ENCODE results near the gene TAMM41. TPM values are rescaled to one million over a fixed set of nuclear protein-coding genes. Genes with fewer than 3 reads are reported as not detected.

Gene TAMM41
- total and polyA plus RNA-seq, 10 donors = 10.4 to 33.9 (median 21.5) TPM

- H3K27me3 ChIP-seq (replicated peaks in 1 of 7) = no peaks in the 10 kb centered on the region
- TF ChIP-seq CTCF (IDR thresholded peaks at IDR 0.05 in 8 of 11, conservative IDR thresholded peaks at IDR 0.05 in 3 of 11) = no peak
- no peak for TF ChIP-seq POLR2A (IDR thresholded peaks at IDR 0.05)
- no peak for TF ChIP-seq POLR2AphosphoS5 (IDR thresholded peaks at IDR 0.05)
- intact Hi-C loops (cut with DNase I; ENCODE audit: low total_unique reads) = loop anchor here (5.0 kb wide), 1 partner anchor 153 kb away; no protein-coding TSS in a partner anchor
- H3K4me1 ChIP-seq = no peaks in the 10 kb centered on the region
- H3K27ac ChIP-seq = no peak overlapping the region
- H3K9me3 ChIP-seq = peaks cover 0 to 9% (median 7%) of the 10 kb centered on the region in 8 donors
- WGBS, 5 donors = 93 to 98% (median 93%) methylated on average over 7 of the region's 7 CpGs
- H3K36me3 ChIP-seq = peaks cover 4 to 87% (median 58%) of the 10 kb centered on the region in 6 donors
- no peak overlapping the region for H3K4me3 ChIP-seq
- DNase-seq = no peak
Measured at GRCh38 chr3:11805716-11806115, 41.0 kb downstream of the TAMM41 start.

DNA sequence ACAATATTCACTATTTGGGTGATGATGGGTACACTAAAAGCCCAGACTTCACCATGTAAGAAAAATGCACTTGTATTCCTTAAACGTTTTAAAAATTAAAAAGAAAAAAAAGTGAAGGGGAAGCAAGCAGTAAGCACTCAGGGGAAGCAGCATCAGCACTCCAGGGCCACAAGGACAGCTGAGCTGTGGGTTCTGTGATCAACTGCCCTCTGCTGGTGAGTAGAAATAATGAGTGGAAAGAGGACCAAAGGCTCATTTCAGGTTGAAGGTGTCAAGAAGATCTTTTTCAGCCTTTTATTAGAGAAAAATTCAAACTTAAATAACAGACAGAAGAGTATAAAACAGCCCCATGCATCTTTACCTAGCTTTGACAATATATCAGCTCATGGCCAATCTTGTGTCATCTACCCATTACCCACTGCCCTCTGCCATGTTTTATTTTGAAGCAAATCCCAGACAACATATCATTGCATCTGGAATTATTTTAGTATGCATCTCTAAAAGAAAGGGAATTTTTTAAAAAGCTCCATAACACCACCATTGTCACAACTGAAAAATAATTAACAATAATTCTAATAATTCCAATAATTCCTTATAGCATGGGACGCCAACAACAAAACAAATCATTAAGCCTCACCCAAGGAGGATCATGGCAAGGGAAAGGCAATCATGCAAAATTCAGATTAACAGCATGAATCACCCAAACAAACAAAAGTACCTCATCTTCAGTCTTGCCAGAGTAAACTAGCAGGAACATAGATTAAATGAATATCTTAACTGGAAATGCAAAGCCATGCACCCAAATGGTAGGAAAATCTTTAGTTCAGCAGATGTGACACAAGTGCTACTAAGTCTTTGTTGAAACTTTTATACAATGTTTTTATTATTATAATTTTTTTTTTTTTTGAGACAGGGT lies 42.5 kb downstream of the TAMM41 start:
- H3K4me1 ChIP-seq = no peaks in the 10 kb centered on the region
- H3K27me3 ChIP-seq (replicated peaks in 1 of 7) = no peaks in the 10 kb centered on the region
- H3K4me3 ChIP-seq = no peak overlapping the region
- H3K36me3 ChIP-seq = peaks cover 4 to 87% (median 55%) of the 10 kb centered on the region in 6 donors
- 48 to 52% (median 50%) methylated on average over 2 of the region's 2 CpGs for WGBS, 5 donors
- no peak for DNase-seq
- no peak overlapping the region for H3K27ac ChIP-seq
- intact Hi-C loops (cut with DNase I; ENCODE audit: low total_unique reads) = loop anchor here (5.0 kb wide), 1 partner anchor 427 kb away; no protein-coding TSS in a partner anchor
- peaks cover 0 to 23% (median 18%) of the 10 kb centered on the region in 8 donors for H3K9me3 ChIP-seq
- TF ChIP-seq CTCF (IDR thresholded peaks at IDR 0.05 in 8 of 11, conservative IDR thresholded peaks at IDR 0.05 in 3 of 11) (peak; percentile 38 to 72 (median 63)), POLR2AphosphoS5 (IDR thresholded peaks at IDR 0.05) (no peak)

GRCh38 chr3:11799791-11800190 lies 46.9 kb downstream of the TAMM41 start:
- no peak for DNase-seq
- peaks cover 0 to 89% (median 50%) of the 10 kb centered on the region in 6 donors for H3K36me3 ChIP-seq
- TF ChIP-seq CTCF (IDR thresholded peaks at IDR 0.05 in 8 of 11, conservative IDR thresholded peaks at IDR 0.05 in 3 of 11) (no peak), POLR2AphosphoS5 (IDR thresholded peaks at IDR 0.05) (no peak), POLR2A (IDR thresholded peaks at IDR 0.05) (no peak)
- H3K4me3 ChIP-seq = no peak overlapping the region
- intact Hi-C loops (cut with DNase I; ENCODE audit: low total_unique reads) = loop anchor here (5.0 kb wide), 1 partner anchor 422 kb away; no protein-coding TSS in a partner anchor
- WGBS, 5 donors = 91 to 100% (median 96%) methylated on average over 1 of the region's 1 CpG
- peaks cover 0 to 32% (median 19%) of the 10 kb centered on the region in 8 donors for H3K9me3 ChIP-seq
- H3K27me3 ChIP-seq (replicated peaks in 1 of 7) = no peaks in the 10 kb centered on the region
- H3K27ac ChIP-seq = no peak overlapping the region
- H3K4me1 ChIP-seq = no peaks in the 10 kb centered on the region

DNA sequence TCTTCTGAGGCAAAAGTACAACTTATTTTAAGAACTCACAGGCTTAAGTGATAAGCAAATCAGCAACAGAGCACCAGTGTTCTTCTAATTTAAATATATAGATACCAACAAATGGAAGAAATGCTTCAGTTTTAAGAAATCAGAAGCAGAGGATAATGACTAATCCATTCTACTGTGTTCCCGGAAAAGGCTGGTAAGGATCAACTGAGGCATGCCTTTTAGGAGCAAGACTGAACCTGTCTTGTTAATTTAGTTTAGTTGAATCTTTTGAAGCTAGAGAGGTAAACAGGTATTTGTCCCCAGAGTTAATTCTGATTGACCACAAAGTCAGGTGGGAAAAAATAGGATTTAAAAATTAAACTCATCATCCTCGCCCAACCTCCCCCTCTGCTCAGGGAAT lies 51.8 kb downstream of the TAMM41 start:
- WGBS, 5 donors = 93 to 98% (median 97%) methylated on average over 2 of the region's 2 CpGs

More for the DNA sequence above, 51.8 kb downstream of the TAMM41 start:
- peaks cover 0 to 15% (median 7%) of the 10 kb centered on the region in 8 donors for H3K9me3 ChIP-seq
- peaks cover 0 to 100% (median 66%) of the 10 kb centered on the region in 6 donors for H3K36me3 ChIP-seq
- no peak overlapping the region for H3K4me3 ChIP-seq
- no peak for DNase-seq
- no peak overlapping the region for H3K27ac ChIP-seq
- intact Hi-C loops (cut with DNase I; ENCODE audit: low total_unique reads) = no loop called here
- H3K4me1 ChIP-seq = no peaks in the 10 kb centered on the region
- TF ChIP-seq POLR2AphosphoS5 (IDR thresholded peaks at IDR 0.05) = no peak
- no peak for TF ChIP-seq CTCF (IDR thresholded peaks at IDR 0.05 in 8 of 11, conservative IDR thresholded peaks at IDR 0.05 in 3 of 11)
- TF ChIP-seq POLR2A (IDR thresholded peaks at IDR 0.05) = no peak
- no peaks in the 10 kb centered on the region for H3K27me3 ChIP-seq (replicated peaks in 1 of 7)
